Activated CD8-positive, alpha-beta memory T cell treated with anti-CD3 and anti-CD28 coated beads for 24 hours (primary cell): Measurements from ENCODE around the gene STIMATE.

Experiments used
- DNase-seq: peaks from one replicate; pipeline ENCODE4 v3.0.0-alpha.2; 2020

The STIMATE gene

DNA sequence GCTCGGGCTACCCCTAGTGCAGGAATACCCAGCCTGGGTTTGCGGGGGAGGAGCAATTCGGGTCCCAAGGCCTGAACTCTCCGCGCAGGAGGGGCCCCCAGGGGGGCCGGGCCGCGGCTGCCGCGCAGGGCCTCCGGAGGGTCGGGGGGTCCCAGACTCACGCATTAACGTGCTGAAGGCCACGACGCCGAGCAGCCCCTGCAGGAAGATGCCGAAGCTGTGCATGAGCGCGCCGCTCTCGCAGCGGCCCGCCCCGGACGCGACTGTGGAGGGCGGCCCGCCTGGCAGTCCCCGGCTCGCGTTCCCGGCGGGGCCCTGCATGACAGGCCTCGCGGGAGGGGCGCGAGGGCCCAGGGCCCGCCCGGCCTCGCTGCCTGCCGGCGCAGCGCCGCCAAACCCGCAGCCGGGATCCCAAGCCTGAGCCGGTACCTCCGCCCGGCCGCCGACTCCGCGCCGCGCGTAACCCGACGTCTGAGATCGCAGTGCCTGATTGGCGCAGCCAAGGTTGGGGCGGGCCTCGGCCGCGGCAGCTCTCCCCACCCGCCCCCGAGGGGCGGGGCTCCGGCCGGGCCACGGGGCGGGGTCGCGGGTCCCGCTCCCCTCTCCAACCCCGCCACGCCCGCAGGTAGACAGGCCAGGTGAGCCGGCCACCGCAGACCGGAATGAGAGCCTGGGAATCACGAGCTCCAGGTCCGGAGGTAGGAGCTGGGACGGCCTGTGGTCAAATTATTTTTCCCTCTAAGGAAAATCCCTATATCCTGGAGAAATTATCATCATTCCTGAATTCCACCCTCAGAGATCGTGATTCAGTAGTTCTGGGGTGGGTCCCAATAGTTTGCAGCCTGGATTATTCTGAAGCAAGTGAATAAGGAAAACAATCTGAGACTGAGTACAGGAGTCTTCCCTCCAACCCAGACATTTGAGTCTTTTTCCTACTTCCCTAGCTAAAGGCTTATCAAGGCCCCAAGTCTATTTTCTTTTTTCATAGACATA is at the start of gene STIMATE:
TSS of gene STIMATE (minus strand) at position 419 of the 993 bp plus-strand sequence. CDS start at position 321, 98 bp downstream.
- DNase-seq, result peak; percentile 92

DNA sequence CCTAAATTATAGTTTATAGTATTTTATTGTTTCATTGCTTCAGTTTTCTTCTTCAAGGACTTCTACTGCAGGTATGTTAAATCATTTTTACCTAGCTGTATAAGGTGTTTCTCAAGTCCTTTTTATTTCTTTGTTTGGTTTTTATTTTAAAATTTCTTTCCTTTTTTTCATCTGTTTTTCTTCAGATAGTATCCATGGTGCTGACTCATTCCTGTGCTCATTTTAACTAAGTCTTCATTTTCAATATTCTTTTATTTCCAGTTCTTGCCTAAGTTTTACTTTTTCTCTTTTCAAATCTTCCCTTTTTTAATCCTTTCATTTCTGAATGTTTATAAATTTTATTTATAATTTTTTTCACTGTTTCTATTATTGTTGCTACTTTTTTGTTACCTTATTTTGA is 42.3 kb upstream of the STIMATE start:
- no peak for DNase-seq

DNA sequence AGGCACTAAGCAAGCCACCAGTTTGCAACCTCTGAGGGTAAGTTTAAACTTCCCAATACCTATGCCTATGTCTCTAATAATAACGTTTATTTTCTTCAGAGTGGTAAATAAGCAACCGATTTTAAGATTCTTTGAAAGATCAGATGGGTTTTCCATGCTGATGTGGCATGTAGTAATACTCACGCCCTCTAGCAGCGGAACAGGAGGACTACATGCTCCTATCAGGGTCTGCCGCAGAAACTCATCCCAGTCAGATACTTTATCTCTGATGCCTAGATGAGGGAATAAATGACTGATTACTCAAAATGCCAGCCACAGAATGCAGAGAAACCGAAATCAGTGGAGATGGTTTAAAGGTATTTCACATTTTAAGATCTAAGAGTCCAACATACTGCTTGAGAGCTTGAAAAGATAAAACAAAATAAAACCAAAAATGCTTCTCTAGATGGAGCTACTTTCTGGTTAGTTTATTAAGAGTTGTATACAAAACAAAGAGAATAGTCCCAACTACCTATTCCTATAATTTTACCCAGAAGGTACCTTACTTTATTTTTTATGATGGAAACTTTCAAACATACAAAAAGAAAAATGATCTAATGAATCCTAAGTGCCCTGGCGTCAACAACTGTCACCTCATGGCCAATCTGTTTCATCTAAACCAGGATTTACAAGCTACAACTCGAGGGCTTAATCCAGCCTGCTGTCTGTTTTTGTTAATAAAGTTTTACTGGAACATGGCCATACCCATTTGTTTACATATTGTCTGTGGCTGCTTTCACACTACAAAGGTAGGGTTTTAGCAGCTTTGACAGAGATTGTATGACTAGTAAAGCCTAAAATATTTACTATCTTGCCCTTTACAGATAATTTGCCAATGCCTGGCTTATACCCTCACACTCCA is 37.5 kb upstream of the STIMATE start:
- peak; percentile 61 for DNase-seq

DNA sequence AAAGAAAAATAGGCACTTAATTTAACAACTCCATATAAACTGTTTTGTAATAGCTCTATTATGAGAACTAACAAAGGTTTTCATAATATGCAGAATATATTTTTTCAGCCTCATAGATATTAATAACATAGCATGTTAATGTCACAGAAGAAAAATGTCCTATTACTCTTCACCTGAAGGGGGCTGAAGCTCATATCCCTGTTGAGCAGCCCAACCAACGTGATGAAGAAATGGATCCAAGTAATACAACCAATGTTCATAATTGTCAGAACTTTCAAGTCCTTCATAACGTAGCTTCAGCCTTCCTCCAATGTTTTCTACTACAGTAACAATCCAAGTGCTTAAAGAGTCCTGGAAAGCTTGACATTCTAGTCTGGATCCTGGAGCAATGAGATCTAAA is 34.5 kb upstream of the STIMATE start:
- DNase-seq, result no peak

DNA sequence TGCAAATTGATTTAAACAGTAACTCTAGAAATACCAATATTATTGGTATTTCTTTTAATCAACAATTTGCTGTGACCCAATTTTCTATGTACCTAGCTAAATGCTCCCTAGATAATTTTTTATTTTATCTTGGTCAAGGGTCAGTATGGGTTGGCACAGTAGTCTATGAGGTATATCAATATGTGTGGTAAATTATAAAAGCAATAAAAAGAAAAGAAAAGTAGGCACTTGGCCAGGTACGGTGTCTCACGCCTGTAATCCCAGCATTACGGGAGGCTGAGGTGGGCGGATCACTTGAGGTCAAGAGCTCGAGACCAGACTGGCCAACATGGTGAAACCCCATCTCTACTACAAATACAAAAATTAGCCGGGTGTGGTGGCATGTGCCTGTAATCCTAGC is 34.0 kb upstream of the STIMATE start:
- DNase-seq, result no peak

DNA sequence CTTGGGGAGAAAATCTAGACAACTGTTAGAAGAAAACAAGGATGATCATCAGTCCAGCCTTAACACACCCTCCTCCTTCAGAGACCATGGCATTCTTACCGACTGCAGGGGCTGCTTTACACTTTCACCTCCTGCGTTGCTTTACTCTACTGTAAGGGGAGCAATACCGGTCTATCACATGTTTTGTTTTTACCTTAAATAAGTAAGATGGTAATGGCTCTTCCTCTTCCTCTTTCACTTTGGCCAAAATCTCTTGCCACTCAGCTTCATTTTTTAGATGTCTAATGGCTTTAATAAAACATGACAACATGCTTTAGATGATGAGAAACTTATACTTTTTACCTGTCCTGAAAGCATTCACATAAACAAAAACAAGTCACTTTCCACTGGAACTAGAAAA is 33.4 kb upstream of the STIMATE start:
- DNase-seq, result no peak

DNA sequence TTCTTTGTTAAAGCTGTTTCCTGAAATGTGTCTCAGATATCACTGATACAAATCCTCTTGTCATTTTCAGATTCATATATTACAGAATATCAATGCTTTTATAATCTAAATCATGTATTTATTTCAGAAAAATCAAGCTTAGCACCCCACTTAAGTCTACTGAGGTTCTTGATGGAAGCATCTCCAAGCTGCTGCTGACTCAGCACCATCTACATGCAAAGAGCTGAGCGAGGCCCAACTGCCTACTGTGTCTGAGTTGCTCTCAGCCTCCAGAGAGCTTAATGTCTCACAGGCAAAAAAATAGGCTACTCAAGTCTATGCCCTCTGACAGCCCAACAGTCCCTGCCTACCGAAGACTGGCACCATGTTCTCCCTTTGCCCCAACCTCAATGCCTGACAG is 29.2 kb upstream of the STIMATE start:
- no peak for DNase-seq

DNA sequence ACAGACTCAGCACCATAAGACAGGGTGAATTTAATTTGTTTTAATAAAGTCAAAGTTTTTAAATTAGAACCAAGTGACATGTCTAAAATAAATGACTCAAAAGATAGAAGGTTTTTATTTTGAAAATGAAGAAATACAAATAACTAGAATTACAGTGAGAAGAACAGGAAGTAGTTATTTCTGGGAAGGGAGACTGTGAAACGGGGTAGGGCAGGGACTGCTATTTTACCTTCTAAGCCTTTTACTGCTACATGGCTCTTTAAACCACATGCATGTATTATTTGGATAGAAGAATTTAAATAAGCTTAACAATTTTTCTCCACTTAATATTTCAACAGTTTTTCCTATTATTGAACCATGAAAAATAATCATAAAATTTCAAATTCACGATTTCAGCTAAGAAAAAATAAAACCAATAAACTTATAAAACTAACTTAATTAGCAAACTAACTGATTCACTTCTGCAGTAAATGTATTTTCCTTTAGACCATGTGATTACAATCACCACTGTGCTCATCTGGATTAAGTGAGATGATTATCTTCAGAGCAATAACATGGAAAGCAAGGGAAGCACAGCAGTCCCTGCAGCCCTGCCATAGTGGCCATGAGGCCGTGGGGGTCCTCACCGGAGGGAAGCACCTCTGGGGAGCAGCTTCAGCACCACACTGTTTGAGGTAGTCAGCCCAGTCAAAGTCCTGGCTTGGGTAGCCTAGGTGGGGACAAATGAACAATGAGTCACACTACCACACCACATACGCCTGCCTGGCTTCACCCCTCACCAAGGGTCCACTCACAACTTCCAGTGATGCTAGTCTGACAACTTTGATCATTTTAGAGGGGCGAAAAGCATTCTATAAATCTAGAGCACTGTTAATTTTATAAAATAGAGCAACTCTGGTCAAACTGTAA is 28.3 kb upstream of the STIMATE start:
- DNase-seq, result no peak

DNA sequence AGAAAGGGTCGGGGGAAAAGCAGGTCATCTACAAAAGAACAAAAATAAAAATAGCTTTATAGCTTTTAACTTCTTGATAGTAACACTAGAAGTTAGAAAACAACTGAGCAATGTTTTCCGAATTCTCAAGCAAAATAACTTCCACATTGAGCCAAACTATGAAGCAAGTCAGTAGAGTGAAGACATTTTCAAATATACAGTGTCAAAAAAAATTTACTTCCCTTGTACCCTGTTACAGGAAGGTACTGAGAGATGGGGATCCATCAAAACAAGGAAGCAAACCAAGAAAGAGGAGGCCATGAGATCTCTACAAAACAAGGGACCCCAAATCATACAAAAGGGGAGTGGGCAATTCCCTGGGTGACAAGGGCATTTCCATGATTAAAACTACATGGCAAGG is 26.6 kb upstream of the STIMATE start:
- no peak for DNase-seq

DNA sequence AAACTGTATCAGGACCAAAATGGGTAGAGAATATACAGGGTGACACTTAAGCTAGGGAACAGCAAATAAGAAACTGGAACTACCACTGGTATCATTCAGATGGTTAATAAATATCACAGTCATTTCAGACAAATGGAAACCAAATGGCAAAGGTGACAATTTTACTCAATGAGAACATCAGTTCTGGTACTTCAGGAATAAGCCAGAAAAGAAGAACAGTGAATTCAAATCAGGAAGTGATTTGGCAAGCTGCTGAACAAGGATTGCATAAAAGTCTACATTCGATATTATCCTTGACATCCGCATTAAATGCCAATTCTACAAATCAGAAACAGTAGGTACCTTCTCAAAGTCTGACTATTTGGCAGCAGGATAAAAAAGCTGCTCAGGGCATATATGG is 23.5 kb upstream of the STIMATE start:
- DNase-seq, result no peak

DNA sequence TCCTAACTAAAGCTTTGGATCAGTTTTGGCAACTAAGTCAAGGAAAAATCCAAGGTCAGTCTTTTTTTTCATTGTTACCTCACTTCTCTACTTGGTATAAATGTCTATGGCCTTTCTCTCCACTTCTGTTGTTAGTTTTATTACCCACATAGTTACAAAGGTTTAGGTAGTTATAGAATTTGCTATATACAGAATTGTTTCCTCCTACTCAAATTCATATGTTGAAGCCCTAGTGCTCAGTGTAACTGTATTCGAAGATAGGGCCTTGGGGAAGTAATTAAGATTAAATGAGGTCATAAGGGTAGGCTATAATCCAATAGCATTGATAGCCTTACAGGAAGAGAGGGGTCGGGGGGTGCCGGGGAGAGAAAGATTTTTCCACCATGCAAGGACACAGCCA is 19.7 kb upstream of the STIMATE start:
- no peak for DNase-seq

DNA sequence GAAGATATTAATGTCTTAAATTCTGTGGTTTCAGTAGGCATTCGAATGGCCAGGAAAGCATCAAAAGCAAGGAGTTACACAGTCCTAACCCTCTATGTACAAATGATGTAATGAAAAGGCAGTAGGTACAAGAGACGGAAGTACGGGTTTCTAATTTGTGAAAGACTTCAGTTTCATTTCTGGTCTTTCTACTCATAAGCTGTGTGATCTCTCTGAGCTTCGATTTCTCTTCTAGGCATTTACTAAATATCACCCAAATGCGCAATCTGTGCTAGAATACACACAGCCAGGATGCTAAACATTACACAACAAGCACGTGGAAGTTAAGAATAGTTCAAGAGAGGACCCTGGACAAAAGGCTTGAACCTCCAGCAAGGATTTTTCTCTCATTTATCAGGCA is 17.9 kb upstream of the STIMATE start:
- DNase-seq, result no peak

DNA sequence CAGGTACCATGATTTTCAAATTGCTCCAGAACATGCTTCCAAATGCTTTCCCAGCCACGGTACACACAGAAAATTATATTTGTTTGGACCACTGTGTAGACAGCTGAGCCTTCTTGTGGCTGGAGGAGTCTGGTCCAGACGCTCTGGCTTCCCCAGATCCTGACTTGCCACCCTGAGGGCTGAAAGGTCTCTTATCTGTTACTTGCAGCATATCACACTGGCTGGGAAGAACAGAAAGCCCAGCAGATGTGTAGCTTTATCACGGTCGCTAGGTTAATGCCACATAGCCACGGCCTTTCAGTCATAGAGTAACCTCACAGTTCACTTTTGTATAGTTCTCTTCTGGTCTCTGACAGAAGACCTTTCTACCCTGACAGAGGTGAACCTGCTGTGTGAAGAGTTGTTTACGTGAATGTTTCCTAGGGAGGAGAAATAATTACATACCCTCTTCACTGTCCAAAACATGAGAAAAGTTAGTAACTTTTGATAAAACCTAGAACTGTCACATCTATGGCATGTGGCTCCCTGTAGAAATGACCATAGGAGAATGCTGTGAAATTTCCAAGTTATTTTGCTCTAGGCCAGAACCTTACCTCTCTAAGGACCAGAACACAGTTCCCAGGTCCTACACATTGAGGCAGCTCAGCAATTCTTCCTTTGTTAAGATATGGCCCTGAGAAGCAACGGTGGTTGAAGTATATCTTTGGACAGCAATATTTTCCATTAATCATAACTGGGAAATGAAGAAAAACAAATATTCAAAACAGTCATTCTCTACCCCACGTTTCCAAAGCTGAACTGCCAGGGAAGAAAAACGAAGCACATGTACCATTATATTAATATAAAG is 15.8 kb upstream of the STIMATE start:
- DNase-seq, result no peak

DNA sequence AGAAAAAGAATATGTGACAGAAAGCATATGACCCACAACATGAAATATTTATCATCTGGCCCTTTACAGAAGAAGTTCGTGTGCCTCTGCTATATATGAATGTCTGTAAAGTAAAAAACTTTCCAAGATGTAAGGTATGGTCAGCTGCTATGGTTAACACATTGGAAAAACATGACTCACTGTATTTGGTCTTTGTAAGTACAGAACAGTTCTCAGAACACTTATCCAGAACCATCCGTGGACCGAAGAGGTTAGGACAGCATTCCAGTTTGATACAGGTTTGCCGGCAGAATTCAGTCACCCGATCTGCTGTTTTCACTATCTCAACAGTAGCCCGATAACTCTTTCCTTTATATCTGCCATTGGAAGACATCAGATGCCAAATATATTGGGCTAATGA is 13.5 kb upstream of the STIMATE start:
- no peak for DNase-seq

DNA sequence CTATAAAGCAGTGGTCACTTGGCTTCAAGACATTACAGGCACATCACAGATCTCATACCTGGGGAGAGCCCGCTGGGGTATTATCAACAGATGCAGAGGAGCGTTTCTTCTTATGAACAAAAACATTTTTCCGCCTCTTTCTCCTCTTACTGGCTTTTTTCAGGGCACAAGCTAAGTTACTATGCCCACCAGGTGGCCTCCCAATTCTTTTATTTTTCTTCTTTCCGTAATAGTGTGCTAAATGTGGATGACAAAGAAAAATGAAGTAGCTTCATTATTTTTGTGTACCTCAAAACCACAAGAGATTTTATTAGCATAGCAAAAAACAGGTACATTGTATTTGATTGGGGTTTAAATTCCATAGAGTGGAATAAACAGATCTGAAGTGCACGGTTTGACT is 10.1 kb upstream of the STIMATE start:
- DNase-seq, result no peak

DNA sequence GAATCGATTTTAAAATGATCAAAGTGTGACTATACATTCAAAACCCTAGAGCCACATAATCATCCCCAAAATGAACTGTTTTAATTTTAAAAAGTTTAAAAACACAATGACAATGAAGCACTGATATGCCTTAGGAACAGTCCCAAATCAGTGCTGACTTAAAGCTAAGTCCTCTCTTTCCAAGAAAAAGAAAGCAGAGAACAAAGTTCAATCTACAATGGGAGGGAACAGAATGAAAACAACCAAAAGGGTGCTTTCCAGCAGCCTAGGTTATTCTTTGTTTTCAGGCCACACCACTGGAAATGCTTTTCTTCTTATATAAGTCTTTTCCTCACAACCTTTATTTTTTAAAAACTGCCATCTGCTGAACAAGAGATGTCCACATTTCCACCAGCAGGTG is 7.2 kb upstream of the STIMATE start:
- no peak for DNase-seq

DNA sequence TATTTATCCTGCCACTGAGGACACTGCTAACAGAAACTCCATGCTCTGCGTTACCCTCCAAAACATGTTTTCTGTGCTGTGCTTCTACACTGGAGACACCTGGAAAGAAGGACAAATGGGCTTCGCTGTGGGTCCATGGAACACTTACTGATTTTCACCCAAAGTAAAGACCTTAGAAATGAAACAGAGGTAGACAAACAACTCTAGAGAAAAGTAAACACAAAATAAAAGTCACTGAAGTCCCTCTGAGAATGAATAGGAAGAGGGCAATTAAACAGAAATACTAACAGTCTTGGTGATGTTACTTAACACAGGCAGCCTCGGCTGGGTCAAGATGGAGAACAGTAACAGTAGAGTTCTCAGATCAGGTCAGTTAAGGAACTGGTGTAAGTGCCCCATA is 6.7 kb upstream of the STIMATE start:
- no peak for DNase-seq

DNA sequence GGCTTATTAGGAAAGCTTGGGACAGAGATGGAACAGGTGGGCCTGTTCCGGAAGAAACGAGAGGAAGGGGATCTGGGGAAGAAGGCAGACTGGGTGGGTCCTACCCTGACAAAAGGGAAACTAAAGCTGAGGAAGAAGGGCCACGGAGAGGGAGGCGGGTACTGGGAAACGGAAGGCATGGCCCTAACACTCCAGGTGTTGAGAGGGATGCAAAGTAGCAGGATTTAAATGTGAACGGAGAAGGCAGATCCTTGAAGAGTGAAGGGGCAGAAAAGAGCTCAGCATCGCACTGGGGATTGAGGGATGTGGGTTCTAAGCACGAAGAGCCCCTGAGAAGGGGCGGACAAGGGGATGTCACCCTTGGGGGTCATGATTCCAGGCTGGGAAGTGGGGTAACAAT is 735 bp downstream of the STIMATE start:
- no peak for DNase-seq

DNA sequence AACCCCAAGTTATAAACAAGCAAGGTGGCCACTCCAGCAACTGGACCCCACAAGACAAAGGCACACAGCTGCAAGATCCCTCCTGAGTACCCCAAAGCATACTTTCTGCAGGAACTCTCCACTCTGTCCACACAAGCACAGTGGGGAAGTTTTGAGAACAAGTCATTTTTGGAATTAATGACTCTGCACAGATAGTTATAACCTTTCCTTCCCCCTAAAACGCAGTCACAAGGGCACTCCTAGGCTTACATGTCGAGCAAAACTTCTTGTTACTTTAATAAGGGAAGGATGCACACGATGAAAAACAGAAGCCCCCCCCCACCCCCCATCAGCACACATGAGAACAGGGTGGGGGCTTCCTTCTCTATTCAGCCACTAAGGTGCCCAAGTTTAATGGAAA is 1.2 kb downstream of the STIMATE start:
- no peak for DNase-seq

DNA sequence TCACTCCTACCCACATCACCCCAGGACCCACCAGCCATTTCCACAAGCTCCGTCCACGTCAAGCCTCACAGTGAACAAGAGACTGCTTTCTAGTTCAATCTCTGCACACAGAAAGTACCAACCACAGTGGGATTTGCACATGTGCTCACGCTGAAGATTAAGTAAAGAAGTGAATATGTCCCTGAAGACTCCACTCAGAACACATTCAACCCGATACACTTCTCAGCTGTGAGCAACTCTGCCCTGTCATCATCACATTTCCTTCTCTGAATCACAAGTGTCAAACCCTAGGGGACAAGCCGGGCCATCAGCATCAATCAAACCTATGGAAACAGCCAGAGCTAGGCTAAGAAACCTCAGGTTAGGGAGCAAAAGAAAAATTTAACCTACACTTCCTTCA is 1.9 kb downstream of the STIMATE start:
- DNase-seq, result no peak

DNA sequence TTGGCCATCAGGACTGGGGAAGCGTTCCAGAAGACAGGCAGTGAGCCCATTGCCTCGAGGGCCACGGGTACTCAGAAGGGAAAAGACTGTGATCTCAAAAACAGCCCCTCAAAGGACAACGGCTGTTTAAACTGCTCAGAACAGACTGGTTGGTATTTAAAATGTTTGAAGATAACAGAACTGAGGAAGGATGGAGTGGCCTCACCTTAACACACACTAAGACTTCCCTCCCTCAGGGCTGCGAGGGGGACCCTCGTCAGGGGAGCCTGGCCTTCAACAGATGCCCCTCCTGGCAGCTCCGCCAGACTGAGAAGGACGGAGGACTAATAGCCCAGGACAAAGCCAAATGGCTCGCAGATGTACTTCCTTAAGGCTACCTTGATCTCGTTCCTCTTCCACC is 2.6 kb downstream of the STIMATE start:
- no peak for DNase-seq

DNA sequence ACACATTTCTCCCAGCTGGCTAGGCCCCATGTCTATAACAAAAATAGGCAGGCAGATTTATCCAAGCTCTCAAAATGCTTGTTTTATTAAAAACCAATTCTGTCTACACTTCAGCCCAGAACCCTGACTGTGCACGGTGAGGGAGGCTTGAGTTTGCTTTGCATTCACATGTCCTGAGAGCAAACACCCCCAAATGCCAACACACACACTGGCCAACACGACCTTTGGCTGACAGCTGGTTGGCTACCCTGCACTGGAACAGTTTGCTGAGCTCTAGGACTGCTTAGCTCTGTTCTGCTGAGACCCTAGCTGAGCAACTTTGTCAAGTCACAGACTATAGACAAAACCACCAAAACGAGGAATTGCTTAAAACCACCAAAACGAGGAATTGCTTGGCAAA is 3.6 kb downstream of the STIMATE start:
- no peak for DNase-seq
